WTC11 (cell line): Measurements from ENCODE around the gene PROZ. TPM values are rescaled to one million over a fixed set of nuclear protein-coding genes. Genes with fewer than 3 reads are reported as not detected.

Source experiments
- ARID4B ChIP-seq: sonication (generic); formaldehyde crosslinking; IDR thresholded peaks from 2 replicates; pipeline ENCODE4 v1.8.0; 2023; ENCODE audit warnings: missing genetic modification reagents, mild to moderate bottlenecking, borderline replicate concordance
- CTCF ChIP-seq: fragments of 200-600 bp; IDR thresholded peaks from 2 replicates; pipeline ENCODE4 v1.8.0; 2022; ENCODE audit warnings: antibody characterized with exemption
- E2F1 ChIP-seq: sonication (generic); formaldehyde crosslinking; IDR thresholded peaks from 2 replicates; pipeline ENCODE4 v1.8.0; 2022; ENCODE audit warnings: mild to moderate bottlenecking, missing genetic modification reagents
- HMGXB4 ChIP-seq: sonication (generic); formaldehyde crosslinking; IDR thresholded peaks from 2 replicates; pipeline ENCODE4 v1.8.1; 2023; ENCODE audit warnings: mild to moderate bottlenecking, moderate library complexity, missing genetic modification reagents
- IRF1 ChIP-seq: sonication (generic); formaldehyde crosslinking; IDR thresholded peaks from 2 replicates; pipeline ENCODE4 v1.8.0; 2023; ENCODE audit warnings: missing genetic modification reagents
- MXD4 ChIP-seq: fragments of 250-450 bp; sonication (Bioruptor Pico); IDR thresholded peaks from 2 replicates; pipeline ENCODE4 v1.8.0; 2021; ENCODE audit warnings: mild to moderate bottlenecking, moderate library complexity, borderline replicate concordance
- NFATC4 ChIP-seq: fragments of 250-450 bp; sonication (Bioruptor Pico); IDR thresholded peaks from 2 replicates; pipeline ENCODE4 v1.9.0; 2021; ENCODE audit warnings: mild to moderate bottlenecking
- PRDM15 ChIP-seq: sonication (generic); formaldehyde crosslinking; IDR thresholded peaks from 2 replicates; pipeline ENCODE4 v1.8.0; 2022; ENCODE audit warnings: missing genetic modification reagents
- RELA ChIP-seq: sonication (generic); formaldehyde crosslinking; IDR thresholded peaks from 2 replicates; pipeline ENCODE4 v1.8.1; 2022; ENCODE audit warnings: missing genetic modification reagents, mild to moderate bottlenecking, borderline replicate concordance
- SMAD4 ChIP-seq: sonication (generic); formaldehyde crosslinking; IDR thresholded peaks from 2 replicates; pipeline ENCODE4 v1.8.0; 2022; ENCODE audit warnings: mild to moderate bottlenecking, missing genetic modification reagents
- SP1 ChIP-seq: sonication (generic); formaldehyde crosslinking; conservative IDR thresholded peaks from 2 replicates; pipeline ENCODE4 v1.8.1; 2022; ENCODE audit warnings: missing genetic modification reagents
- TCF7 ChIP-seq: sonication (generic); formaldehyde crosslinking; IDR thresholded peaks from 2 replicates; pipeline ENCODE4 v1.8.0; 2022; ENCODE audit warnings: mild to moderate bottlenecking, low read depth, missing genetic modification reagents, moderate library complexity
- ZBTB21 ChIP-seq: sonication (generic); formaldehyde crosslinking; IDR thresholded peaks from 2 replicates; pipeline ENCODE4 v1.8.1; 2023; ENCODE audit warnings: mild to moderate bottlenecking, missing genetic modification reagents, borderline replicate concordance
- ZBTB43 ChIP-seq: sonication (generic); formaldehyde crosslinking; IDR thresholded peaks from 2 replicates; pipeline ENCODE4 v1.8.1; 2023; ENCODE audit warnings: mild to moderate bottlenecking, missing genetic modification reagents
- ZNF219 ChIP-seq: sonication (generic); formaldehyde crosslinking; IDR thresholded peaks from 2 replicates; pipeline ENCODE4 v1.8.0; 2023; ENCODE audit warnings: missing genetic modification reagents, mild to moderate bottlenecking, borderline replicate concordance
- ZNF263 ChIP-seq: sonication (generic); formaldehyde crosslinking; IDR thresholded peaks from 2 replicates; pipeline ENCODE4 v1.8.1; 2022; ENCODE audit warnings: low read depth, mild to moderate bottlenecking, moderate library complexity, missing genetic modification reagents
- ZNF416 ChIP-seq: fragments of 250-450 bp; sonication (Bioruptor Pico); IDR thresholded peaks from 2 replicates; pipeline ENCODE4 v1.9.0; 2021; ENCODE audit warnings: mild to moderate bottlenecking, inconsistent platforms
- total RNA-seq: library from RNA; stranded (reverse); gene quantifications from 3 replicates; pipeline ENCODE4 v1.2.3, GENCODE V29; 2021

Gene PROZ
- total RNA-seq, 1 experiment from 2014 or later: not detected

GRCh38 chr13:113208421-113209335, 50.2 kb downstream of the PROZ start, which contains the start of gene PCID2 (continued):
- TF ChIP-seq NFATC4 (CRISPR knock-in tag) (peak; percentile 57; the same call in 1 of the 2 replicates), ZNF219 (no peak), ARID4B (peak; percentile 66; the same call in 1 of the 2 replicates), ZBTB21 (no peak), IRF1 (no peak), MXD4 (CRISPR knock-in tag) (no peak), TCF7 (CRISPR knock-in tag) (no peak), ZNF263 (CRISPR knock-in tag) (no peak), PRDM15 (CRISPR knock-in tag) (no peak), CTCF (no peak), E2F1 (CRISPR knock-in tag) (0 out of 2 replicates have a peak, but pooled peaks have one; percentile 80), SMAD4 (CRISPR knock-in tag) (peak; percentile 10; the same call in 1 of the 2 replicates), ZBTB43 (peak; percentile 81; the same call in 1 of the 2 replicates), ZNF416 (CRISPR knock-in tag) (0 out of 2 replicates have a peak, but pooled peaks have one; percentile 31), RELA (CRISPR knock-in tag) (peak; percentile 41; the same call in 1 of the 2 replicates), SP1 (peak; percentile 96), HMGXB4 (CRISPR knock-in tag) (peak; percentile 91)
